Vagina (tissue), 2 donors: ENCODE data around the gene TEF.

Source experiments
- POLR2A ChIP-seq, 2 donors: fragments of 450-650 bp; IDR thresholded peaks; one replicate each; pipeline ENCODE4 v1.6.1; 2017; ENCODE audit warnings: antibody characterized with exemption in 2 of 2, mild to moderate bottlenecking in 2 of 2, moderate library complexity in 2 of 2
- POLR2AphosphoS5 ChIP-seq, 2 donors: sonication (generic); formaldehyde crosslinking; IDR thresholded peaks; one replicate each; pipeline ENCODE4 v1.9.0; 2017; ENCODE audit warnings: antibody characterized with exemption in 2 of 2, mild to moderate bottlenecking in 2 of 2, low read depth in 1 of 2; ENCODE audit not compliant: insufficient read depth in 1 of 2
- TF ChIP-seq, protein P1 (sequence below), 3 experiments: fragments of 450-650 bp in 2 of 3; fragments of 200-600 bp in 1 of 3; sonication (generic) in 1 of 3; IDR thresholded peaks; one replicate each; pipeline ENCODE4 v1.5.1; 2017 to 2019; ENCODE audit warnings: antibody characterized with exemption in 3 of 3, mild to moderate bottlenecking in 2 of 3, moderate library complexity in 2 of 3

GRCh38 chr22:41354979-41355378 lies 26.8 kb upstream of the TEF start:
- TF ChIP-seq, protein P1, sequence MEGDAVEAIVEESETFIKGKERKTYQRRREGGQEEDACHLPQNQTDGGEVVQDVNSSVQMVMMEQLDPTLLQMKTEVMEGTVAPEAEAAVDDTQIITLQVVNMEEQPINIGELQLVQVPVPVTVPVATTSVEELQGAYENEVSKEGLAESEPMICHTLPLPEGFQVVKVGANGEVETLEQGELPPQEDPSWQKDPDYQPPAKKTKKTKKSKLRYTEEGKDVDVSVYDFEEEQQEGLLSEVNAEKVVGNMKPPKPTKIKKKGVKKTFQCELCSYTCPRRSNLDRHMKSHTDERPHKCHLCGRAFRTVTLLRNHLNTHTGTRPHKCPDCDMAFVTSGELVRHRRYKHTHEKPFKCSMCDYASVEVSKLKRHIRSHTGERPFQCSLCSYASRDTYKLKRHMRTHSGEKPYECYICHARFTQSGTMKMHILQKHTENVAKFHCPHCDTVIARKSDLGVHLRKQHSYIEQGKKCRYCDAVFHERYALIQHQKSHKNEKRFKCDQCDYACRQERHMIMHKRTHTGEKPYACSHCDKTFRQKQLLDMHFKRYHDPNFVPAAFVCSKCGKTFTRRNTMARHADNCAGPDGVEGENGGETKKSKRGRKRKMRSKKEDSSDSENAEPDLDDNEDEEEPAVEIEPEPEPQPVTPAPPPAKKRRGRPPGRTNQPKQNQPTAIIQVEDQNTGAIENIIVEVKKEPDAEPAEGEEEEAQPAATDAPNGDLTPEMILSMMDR (IDR thresholded peaks at IDR 0.05): no peak
- TF ChIP-seq POLR2AphosphoS5 (IDR thresholded peaks at IDR 0.05; ENCODE audit: insufficient read depth in 1 of 2, low read depth in 1 of 2) (no peak), POLR2A (IDR thresholded peaks at IDR 0.05) (no peak)
